ENCODE data around the gene BLCAP.
A peak's percentile ranks its signal among the peaks of the same experiment; 100 is the strongest.

The BLCAP gene

GRCh38 chr20:37523012-37523391 is 4.7 kb downstream of the BLCAP start:
- H3K36me3 ChIP-seq (ENCODE audit: control insufficient read depth, low read length), result 0 out of 2 replicates have a peak, but pooled peaks cover 5% of the 10 kb centered on the region
- no peak overlapping the region for H3K4me2 ChIP-seq (ENCODE audit: low read length)
- no peaks in the 10 kb centered on the region for H3K9me3 ChIP-seq (ENCODE audit: control insufficient read depth, insufficient read depth, low read length)
- no peaks in the 10 kb centered on the region for H3F3A ChIP-seq (ENCODE audit: control insufficient read depth, insufficient read depth)
- H3K4me3 ChIP-seq (ENCODE audit: low read length), result no peak overlapping the region
- peaks cover 10% of the 10 kb centered on the region; the same call in 1 of the 2 replicates for H4K20me1 ChIP-seq (ENCODE audit: control insufficient read depth, insufficient read depth, low read depth, low read length)
- H3K27me3 ChIP-seq (ENCODE audit: control insufficient read depth, low read length), result no peaks in the 10 kb centered on the region
- no peak overlapping the region for H3K27ac ChIP-seq (ENCODE audit: low read depth, low read length)
- H3K9me2 ChIP-seq (replicated peaks; ENCODE audit: control insufficient read depth, low read length), result no peaks in the 10 kb centered on the region
- TF ChIP-seq EZH2phosphoT487 (IDR thresholded peaks at IDR 0.05; ENCODE audit: borderline replicate concordance, low read length) (no peak), CTCF (IDR thresholded peaks at IDR 0.05; ENCODE audit: low read depth, low read length, poor library complexity, severe bottlenecking) (no peak)
- peaks cover 21% of the 10 kb centered on the region for H3K4me1 ChIP-seq (ENCODE audit: control insufficient read depth, low read length)
- H3K79me2 ChIP-seq (ENCODE audit: control insufficient read depth, low read length), result peaks cover 78% of the 10 kb centered on the region

- no peaks in the 10 kb centered on the region for H3K9me2 ChIP-seq (replicated peaks; ENCODE audit: control insufficient read depth, low read length)
- no peak overlapping the region for H3K27ac ChIP-seq (ENCODE audit: low read depth, low read length)
- H3K4me1 ChIP-seq (ENCODE audit: control insufficient read depth, low read length), result peaks cover 21% of the 10 kb centered on the region
- H3K27me3 ChIP-seq (ENCODE audit: control insufficient read depth, low read length), result no peaks in the 10 kb centered on the region
- 0 out of 2 replicates have a peak, but pooled peaks cover 4% of the 10 kb centered on the region for H3K36me3 ChIP-seq (ENCODE audit: control insufficient read depth, low read length)
- no peak overlapping the region for H3K4me3 ChIP-seq (ENCODE audit: low read length)
- no peaks in the 10 kb centered on the region for H3K9me3 ChIP-seq (ENCODE audit: control insufficient read depth, insufficient read depth, low read length)
- TF ChIP-seq CTCF (IDR thresholded peaks at IDR 0.05; ENCODE audit: low read depth, low read length, poor library complexity, severe bottlenecking) (no peak), EZH2phosphoT487 (IDR thresholded peaks at IDR 0.05; ENCODE audit: borderline replicate concordance, low read length) (no peak)
- H3K4me2 ChIP-seq (ENCODE audit: low read length), result no peak overlapping the region
- H4K20me1 ChIP-seq (ENCODE audit: control insufficient read depth, insufficient read depth, low read depth, low read length), result peaks cover 10% of the 10 kb centered on the region; the same call in 1 of the 2 replicates
- no peaks in the 10 kb centered on the region for H3F3A ChIP-seq (ENCODE audit: control insufficient read depth, insufficient read depth)
- H3K79me2 ChIP-seq (ENCODE audit: control insufficient read depth, low read length), result peaks cover 75% of the 10 kb centered on the region
These were observed 5.2 kb downstream of the BLCAP start for GRCh38 chr20:37522260-37523011.

- no peaks in the 10 kb centered on the region for H3K27me3 ChIP-seq (ENCODE audit: control insufficient read depth, low read length)
- H3K4me1 ChIP-seq (ENCODE audit: control insufficient read depth, low read length), result peaks cover 15% of the 10 kb centered on the region
- TF ChIP-seq EZH2phosphoT487 (IDR thresholded peaks at IDR 0.05; ENCODE audit: borderline replicate concordance, low read length) (no peak), CTCF (IDR thresholded peaks at IDR 0.05; ENCODE audit: low read depth, low read length, poor library complexity, severe bottlenecking) (no peak)
- peaks cover 10% of the 10 kb centered on the region; the same call in 1 of the 2 replicates for H4K20me1 ChIP-seq (ENCODE audit: control insufficient read depth, insufficient read depth, low read depth, low read length)
- no peak within 1 kb of the TSS for H3K27ac ChIP-seq (ENCODE audit: low read depth, low read length)
- 0 out of 2 replicates have a peak, but pooled peaks cover 2% of the 10 kb centered on the region for H3K36me3 ChIP-seq (ENCODE audit: control insufficient read depth, low read length)
- no peaks in the 10 kb centered on the region for H3F3A ChIP-seq (ENCODE audit: control insufficient read depth, insufficient read depth)
- no peaks in the 10 kb centered on the region for H3K9me2 ChIP-seq (replicated peaks; ENCODE audit: control insufficient read depth, low read length)
- H3K9me3 ChIP-seq (ENCODE audit: control insufficient read depth, insufficient read depth, low read length), result no peaks in the 10 kb centered on the region
- H3K79me2 ChIP-seq (ENCODE audit: control insufficient read depth, low read length), result peaks cover 63% of the 10 kb centered on the region
- peak within 1 kb of the TSS; percentile 48 for H3K4me3 ChIP-seq (ENCODE audit: low read length)
- peak within 1 kb of the TSS; percentile 35 for H3K4me2 ChIP-seq (ENCODE audit: low read length)
These were observed 6.5 kb downstream of the BLCAP start, which contains the start of gene NNAT for GRCh38 chr20:37521061-37521771. NNAT (plus strand) TSS chr20:37521250; CDS start chr20:37521332, 82 bp downstream.
